ENCODE measurements around the gene ARPC2. TPM values are rescaled to one million over a fixed set of nuclear protein-coding genes. Genes with fewer than 3 reads are reported as not detected.
A peak's percentile ranks its signal among the peaks of the same experiment; 100 is the strongest.

ARPC2 gene
- polyA plus RNA-seq, 1 donor from 2014 or later, result 862 TPM

GRCh38 chr2:218276986-218277755 lies 60.2 kb downstream of the ARPC2 start:
- H3K36me3 Mint-ChIP-seq, result no peaks in the 10 kb centered on the region
- no peaks in the 10 kb centered on the region for H3K27me3 Mint-ChIP-seq
- no peak overlapping the region for H3K4me3 Mint-ChIP-seq
- peaks cover 6 to 23% (median 19%) of the 10 kb centered on the region in 3 donors for H3K4me1 Mint-ChIP-seq
- no peaks in the 10 kb centered on the region for H3K9me3 Mint-ChIP-seq
- peak overlapping the region in 1 of 3 donors; percentile 79 for H3K27ac Mint-ChIP-seq

- Mint-ChIP-seq H3K27ac (no peak overlapping the region), H3K4me1 (peaks cover 5 to 17% (median 14%) of the 10 kb centered on the region in 3 donors), H3K9me3 (no peaks in the 10 kb centered on the region), H3K4me3 (no peak overlapping the region), H3K36me3 (no peaks in the 10 kb centered on the region), H3K27me3 (no peaks in the 10 kb centered on the region)
These were observed 60.9 kb downstream of the ARPC2 start for GRCh38 chr2:218277921-218278320.

- Mint-ChIP-seq H3K27me3 (no peaks in the 10 kb centered on the region), H3K27ac (peak overlapping the region in 1 of 3 donors; percentile 23), H3K4me1 (peaks cover 3 to 17% (median 14%) of the 10 kb centered on the region in 3 donors), H3K36me3 (peaks cover 1% of the 10 kb centered on the region), H3K4me3 (no peak overlapping the region), H3K9me3 (no peaks in the 10 kb centered on the region)
These were observed 61.8 kb downstream of the ARPC2 start for GRCh38 chr2:218278531-218279360.

GRCh38 chr2:218280260-218280870 lies 63.4 kb downstream of the ARPC2 start:
- peaks cover 10 to 18% (median 16%) of the 10 kb centered on the region in 3 donors for H3K4me1 Mint-ChIP-seq
- H3K27ac Mint-ChIP-seq, result peak overlapping the region; percentile 31 to 60 (median 35)
- H3K4me3 Mint-ChIP-seq, result no peak overlapping the region

GRCh38 chr2:218281449-218281848 lies 64.5 kb downstream of the ARPC2 start:
- H3K36me3 Mint-ChIP-seq, result peaks cover 1% of the 10 kb centered on the region
- no peak overlapping the region for H3K27ac Mint-ChIP-seq
- H3K4me3 Mint-ChIP-seq, result no peak overlapping the region
- no peaks in the 10 kb centered on the region for H3K9me3 Mint-ChIP-seq
- peaks cover 2% of the 10 kb centered on the region for H3K27me3 Mint-ChIP-seq
- peaks cover 16 to 28% (median 24%) of the 10 kb centered on the region in 3 donors for H3K4me1 Mint-ChIP-seq

More at GRCh38 chr2:218280260-218280870, 63.4 kb downstream of the ARPC2 start:
- H3K36me3 Mint-ChIP-seq, result peaks cover 1% of the 10 kb centered on the region
- H3K27me3 Mint-ChIP-seq, result no peaks in the 10 kb centered on the region
- H3K9me3 Mint-ChIP-seq, result no peaks in the 10 kb centered on the region

GRCh38 chr2:218282173-218282991 lies 65.4 kb downstream of the ARPC2 start:
- H3K27ac Mint-ChIP-seq, result peak overlapping the region in 2 of 3 donors; percentile 64 to 98
- H3K4me3 Mint-ChIP-seq, result peak overlapping the region in 2 of 4 donors; percentile 17 to 22

GRCh38 chr2:218284106-218284811 lies 67.3 kb downstream of the ARPC2 start:
- Mint-ChIP-seq H3K4me3 (peak overlapping the region; percentile 41 to 97 (median 86)), H3K36me3 (peaks cover 3% of the 10 kb centered on the region), H3K4me1 (peaks cover 36 to 48% (median 46%) of the 10 kb centered on the region in 3 donors), H3K9me3 (no peaks in the 10 kb centered on the region), H3K27ac (peak overlapping the region; percentile 96 to 99 (median 98)), H3K27me3 (peaks cover 2% of the 10 kb centered on the region)

More at GRCh38 chr2:218282173-218282991, 65.4 kb downstream of the ARPC2 start:
- peaks cover 1% of the 10 kb centered on the region for H3K36me3 Mint-ChIP-seq
- H3K4me1 Mint-ChIP-seq, result peaks cover 26 to 37% (median 34%) of the 10 kb centered on the region in 3 donors
- H3K27me3 Mint-ChIP-seq, result peaks cover 2% of the 10 kb centered on the region
- no peaks in the 10 kb centered on the region for H3K9me3 Mint-ChIP-seq

GRCh38 chr2:218285604-218286003 lies 68.6 kb downstream of the ARPC2 start:
- Mint-ChIP-seq H3K27me3 (peaks cover 2% of the 10 kb centered on the region), H3K9me3 (no peaks in the 10 kb centered on the region), H3K36me3 (peaks cover 3% of the 10 kb centered on the region), H3K4me3 (peak overlapping the region; percentile 89 to 99 (median 96)), H3K27ac (peak overlapping the region; percentile 98 to 100 (median 99)), H3K4me1 (peaks cover 37 to 57% (median 56%) of the 10 kb centered on the region in 3 donors)

GRCh38 chr2:218286570-218287459 lies 69.8 kb downstream of the ARPC2 start:
- H3K27me3 Mint-ChIP-seq, result peaks cover 2% of the 10 kb centered on the region
- H3K9me3 Mint-ChIP-seq, result no peaks in the 10 kb centered on the region
- H3K4me1 Mint-ChIP-seq, result peaks cover 44 to 64% (median 61%) of the 10 kb centered on the region in 3 donors
- peak overlapping the region; percentile 89 to 99 (median 96) for H3K4me3 Mint-ChIP-seq
- peaks cover 3% of the 10 kb centered on the region for H3K36me3 Mint-ChIP-seq
- peak overlapping the region; percentile 98 to 100 (median 99) for H3K27ac Mint-ChIP-seq

GRCh38 chr2:218289639-218290315 lies 72.8 kb downstream of the ARPC2 start:
- Mint-ChIP-seq H3K27ac (peak overlapping the region; percentile 96 to 100 (median 98)), H3K27me3 (peaks cover 2% of the 10 kb centered on the region), H3K4me1 (peaks cover 58 to 67% (median 66%) of the 10 kb centered on the region in 3 donors), H3K9me3 (no peaks in the 10 kb centered on the region), H3K4me3 (peak overlapping the region; percentile 87 to 98 (median 92)), H3K36me3 (peaks cover 2% of the 10 kb centered on the region)

- H3K9me3 Mint-ChIP-seq, result no peaks in the 10 kb centered on the region
- H3K4me3 Mint-ChIP-seq, result peak overlapping the region; percentile 87 to 98 (median 92)
- peak overlapping the region; percentile 96 to 100 (median 98) for H3K27ac Mint-ChIP-seq
- H3K36me3 Mint-ChIP-seq, result peaks cover 2% of the 10 kb centered on the region
- peaks cover 2% of the 10 kb centered on the region for H3K27me3 Mint-ChIP-seq
- peaks cover 51 to 63% (median 62%) of the 10 kb centered on the region in 3 donors for H3K4me1 Mint-ChIP-seq
These were observed 73.6 kb downstream of the ARPC2 start for GRCh38 chr2:218290316-218291261.
